K562 (cell line): ENCODE measurements around the gene RAB31. TPM values are rescaled to one million over a fixed set of nuclear protein-coding genes. Genes with fewer than 3 reads are reported as not detected.

ENCODE experiments used
- E2F5 ChIP-seq: sonication (generic); formaldehyde crosslinking; IDR thresholded peaks from 2 replicates; pipeline ENCODE4 v1.8.0; 2022; ENCODE audit warnings: mild to moderate bottlenecking, missing genetic modification reagents
- EGR1 ChIP-seq: fragments of 450-650 bp; conservative IDR thresholded peaks from 2 replicates; pipeline ENCODE4 v1.6.1; 2017; ENCODE audit warnings: mild to moderate bottlenecking
- ETV6 ChIP-seq, 3 experiments: fragments of 150-350 bp in 1 of 3; sonication (generic) in 1 of 3; formaldehyde crosslinking in 1 of 3; IDR thresholded peaks; 2 replicates each; pipeline versions ENCODE4 v1.6.1 to v1.8.0; 2014 to 2022; ENCODE audit warnings: borderline replicate concordance in 2 of 3, low read depth in 2 of 3, antibody characterized with exemption in 1 of 3, low read length in 1 of 3, mild to moderate bottlenecking in 1 of 3, missing genetic modification reagents in 1 of 3
- GATAD2A ChIP-seq: fragments of 450-650 bp; IDR thresholded peaks from 2 replicates; pipeline ENCODE4 v1.6.1; 2017
- HDAC2 ChIP-seq: fragments of 450-650 bp; IDR thresholded peaks from 2 replicates; pipeline ENCODE4 v1.6.1; 2016; ENCODE audit warnings: mild to moderate bottlenecking
- HES1 ChIP-seq: fragments of 450-650 bp; IDR thresholded peaks from 2 replicates; pipeline ENCODE4 v1.6.1; 2016; ENCODE audit warnings: low read depth, mild to moderate bottlenecking, moderate library complexity
- IRF1 ChIP-seq: sonication (generic); formaldehyde crosslinking; IDR thresholded peaks from 2 replicates; pipeline ENCODE4 v1.8.0; 2022; ENCODE audit warnings: missing genetic modification reagents, mild to moderate bottlenecking, borderline replicate concordance
- MBD1 ChIP-seq: fragments of 250-450 bp; sonication (Bioruptor Pico); IDR thresholded peaks from 2 replicates; pipeline ENCODE4 v1.8.0; 2022; ENCODE audit warnings: inconsistent platforms
- MTA1 ChIP-seq: fragments of 450-650 bp; IDR thresholded peaks from 2 replicates; pipeline ENCODE4 v1.6.1; 2017; ENCODE audit warnings: borderline replicate concordance
- NR0B1 ChIP-seq: fragments of 450-650 bp; IDR thresholded peaks from one replicate; pipeline ENCODE4 v1.6.1; 2018; ENCODE audit warnings: mild to moderate bottlenecking, moderate library complexity; ENCODE audit not compliant: partially characterized antibody
- OTX1 ChIP-seq: fragments of 450-650 bp; formaldehyde crosslinking; IDR thresholded peaks from 2 replicates; pipeline ENCODE4 v1.4.0; 2022; ENCODE audit warnings: mild to moderate bottlenecking
- POLR3A ChIP-seq: IDR thresholded peaks from 2 replicates; pipeline ENCODE4 v1.6.1; 2011; ENCODE audit warnings: borderline replicate concordance, mild to moderate bottlenecking, moderate library complexity; ENCODE audit not compliant: insufficient read length, insufficient read depth; ENCODE audit errors: extremely low read depth
- SAFB2 ChIP-seq: fragments of 200-400 bp; formaldehyde crosslinking; IDR thresholded peaks from 2 replicates; pipeline ENCODE4 v1.6.1; 2018; ENCODE audit warnings: borderline replicate concordance, low read length, low read depth, moderate library complexity; ENCODE audit not compliant: severe bottlenecking
- ZBTB17 ChIP-seq: fragments of 450-650 bp; formaldehyde crosslinking; IDR thresholded peaks from 2 replicates; pipeline ENCODE4 v1.4.0; 2020; ENCODE audit warnings: mild to moderate bottlenecking
- ZBTB2 ChIP-seq: fragments of 450-650 bp; IDR thresholded peaks from 2 replicates; pipeline ENCODE4 v1.6.1; 2016; ENCODE audit warnings: antibody characterized with exemption
- ZFX ChIP-seq: sonication (generic); formaldehyde crosslinking; IDR thresholded peaks from 2 replicates; pipeline ENCODE4 v1.8.0; 2022; ENCODE audit warnings: mild to moderate bottlenecking, missing genetic modification reagents, moderate library complexity
- ZNF12 ChIP-seq: sonication (generic); formaldehyde crosslinking; IDR thresholded peaks from 2 replicates; pipeline ENCODE4 v1.4.0; 2020; ENCODE audit warnings: mild to moderate bottlenecking, missing genetic modification reagents
- ZNF134 ChIP-seq: fragments of 250-450 bp; sonication (Bioruptor Pico); conservative IDR thresholded peaks from 2 replicates; pipeline ENCODE4 v1.4.0; 2020
- ZNF561 ChIP-seq: fragments of 450-650 bp; formaldehyde crosslinking; conservative IDR thresholded peaks from 2 replicates; pipeline ENCODE4 v1.4.0; 2020; ENCODE audit warnings: mild to moderate bottlenecking, moderate library complexity
- ZNF695 ChIP-seq: fragments of 450-650 bp; formaldehyde crosslinking; IDR thresholded peaks from 2 replicates; pipeline ENCODE4 v1.4.0; 2020; ENCODE audit warnings: mild to moderate bottlenecking, moderate library complexity
- ZNF696 ChIP-seq: fragments of 250-450 bp; sonication (Bioruptor Pico); conservative IDR thresholded peaks from 2 replicates; pipeline ENCODE4 v1.4.0; 2020; ENCODE audit warnings: mild to moderate bottlenecking, moderate library complexity
- ZNF785 ChIP-seq: fragments of 250-450 bp; sonication (Bioruptor Pico); IDR thresholded peaks from 2 replicates; pipeline ENCODE4 v1.4.0; 2020; ENCODE audit warnings: mild to moderate bottlenecking
- ZZZ3 ChIP-seq: fragments of 450-650 bp; IDR thresholded peaks from 2 replicates; pipeline ENCODE4 v1.6.1; 2016; ENCODE audit warnings: antibody characterized with exemption, mild to moderate bottlenecking, moderate library complexity
- polyA plus RNA-seq, 8 experiments: library from polyadenylated mRNA; depleted of rRNA in 4 of 8; stranded (reverse) in 5 of 8; unstranded in 3 of 8; fragments of >200 nt; fragmentation: Nextera tagmentation in 2 of 8; fragmentation: Illumina TruSeq in 1 of 8; extraction: Ambion mirVana in 2 of 8; extraction: Trizol in 1 of 8; gene quantifications; 2 replicates each; pipeline versions ENCODE4 v1.2.1 to v1.2.3, GENCODE V29; 2011 to 2014; ENCODE audit warnings: inconsistent platforms in 1 of 8, missing spikeins in 1 of 8
- total RNA-seq, 7 experiments: library from RNA; depleted of rRNA in 6 of 7; stranded (reverse); fragments of >200 nt in 6 of 7; fragmentation: Illumina TruSeq in 2 of 7; extraction: Trizol in 2 of 7; gene quantifications; 2 replicates each; pipeline versions ENCODE4 v1.2.1 to v1.2.3, GENCODE V29; 2011 to 2021; ENCODE audit warnings: low replicate concordance in 1 of 7

Gene RAB31
- total and polyA plus RNA-seq, 9 of the 15 experiments (the other 6 are each of a cell fraction or from before 2014, with no cell fraction given), result 20.7 to 70.4 (median 41.3) TPM

GRCh38 chr18:9825571-9826073, 117.5 kb downstream of the RAB31 start (continued):
- TF ChIP-seq MBD1 (no peak), E2F5 (CRISPR knock-in tag) (no peak), ZZZ3 (no peak), EGR1 (no peak), ZNF696 (CRISPR knock-in tag) (no peak), ZBTB17 (CRISPR knock-in tag) (0 out of 2 replicates have a peak, but pooled peaks have one; percentile 16), MTA1 (peak; percentile 83; the same call in 1 of the 2 replicates), ZNF134 (CRISPR knock-in tag) (no peak), HDAC2 (peak; percentile 89), ZNF561 (no peak), NR0B1 (no peak), ZFX (CRISPR knock-in tag) (no peak), ETV6 (IDR thresholded peaks at IDR 0.05; ENCODE audit: borderline replicate concordance in 1 of 2, low read depth in 2 of 2, low read length in 1 of 2) (0 out of 4 replicates have a peak, but pooled peaks of 1 of the 2 experiments have one; percentile 19), ETV6 (CRISPR knock-in tag; IDR thresholded peaks at IDR 0.05; ENCODE audit: borderline replicate concordance) (no peak), GATAD2A (no peak), SAFB2 (no peak), POLR3A (no peak), ZNF12 (CRISPR knock-in tag) (no peak), ZBTB2 (peak; percentile 62; the same call in 1 of the 2 replicates), ZNF695 (no peak), HES1 (no peak), ZNF785 (no peak), IRF1 (CRISPR knock-in tag) (no peak), OTX1 (CRISPR knock-in tag) (no peak)
